ENCODE data around the gene CPNE6.

- TF ChIP-seq GATA2 (IDR thresholded peaks at IDR 0.05; ENCODE audit: low read depth, low read length) (no peak), GATA3 (IDR thresholded peaks at IDR 0.05; ENCODE audit: low read depth, low read length) (no peak)
Measured at GRCh38 chr14:24063263-24063836, 8.0 kb upstream of the CPNE6 start.

Measured in SH-SY5Y (cell line).